Lower leg skin (tissue), 3 donors: ENCODE measurements around the gene NBDY.

Source experiments
- CTCF ChIP-seq, 3 donors: fragments of 450-650 bp; IDR thresholded peaks; one replicate each; pipeline ENCODE4 v1.5.1; 2016; ENCODE audit warnings: antibody characterized with exemption in 3 of 3, mild to moderate bottlenecking in 3 of 3, moderate library complexity in 2 of 3
- POLR2A ChIP-seq, 2 donors: fragments of 450-650 bp; IDR thresholded peaks; one replicate each; pipeline ENCODE4 v1.6.1; 2016 to 2017; ENCODE audit warnings: antibody characterized with exemption in 2 of 2, mild to moderate bottlenecking in 1 of 2, moderate library complexity in 1 of 2

GRCh38 chrX:56860888-56861287, 131.8 kb downstream of the NBDY start:
- no peak for TF ChIP-seq CTCF (IDR thresholded peaks at IDR 0.05)
- no peak for TF ChIP-seq POLR2A (IDR thresholded peaks at IDR 0.05)
